ENCODE data around the gene MORN5.
A peak's percentile ranks its signal among the peaks of the same experiment; 100 is the strongest.

MORN5 gene

GRCh38 chr9:122192914-122193525 lies 33.3 kb downstream of the MORN5 start:
- DNase-seq: no peak

DNA sequence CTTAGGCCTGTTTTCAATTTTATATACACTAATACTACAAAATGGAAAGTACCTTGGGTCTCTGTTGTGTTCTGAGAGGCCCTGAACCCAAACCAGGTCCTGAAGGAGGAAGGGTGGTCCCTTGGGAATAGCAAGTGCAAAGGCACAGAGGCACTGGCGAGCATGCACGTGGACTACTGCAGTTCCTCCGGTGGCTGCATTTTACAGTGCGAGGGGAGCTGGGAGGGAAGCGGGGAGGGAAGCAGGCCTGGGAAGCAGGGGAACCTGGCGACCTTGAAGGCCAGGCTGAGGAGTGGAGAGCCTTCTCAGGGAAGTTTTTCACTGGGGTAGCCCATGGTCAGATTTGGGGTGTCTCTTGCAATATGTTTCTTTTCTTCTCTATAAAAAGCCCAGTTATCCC lies 33.9 kb downstream of the MORN5 start:
- no peak for DNase-seq

DNA sequence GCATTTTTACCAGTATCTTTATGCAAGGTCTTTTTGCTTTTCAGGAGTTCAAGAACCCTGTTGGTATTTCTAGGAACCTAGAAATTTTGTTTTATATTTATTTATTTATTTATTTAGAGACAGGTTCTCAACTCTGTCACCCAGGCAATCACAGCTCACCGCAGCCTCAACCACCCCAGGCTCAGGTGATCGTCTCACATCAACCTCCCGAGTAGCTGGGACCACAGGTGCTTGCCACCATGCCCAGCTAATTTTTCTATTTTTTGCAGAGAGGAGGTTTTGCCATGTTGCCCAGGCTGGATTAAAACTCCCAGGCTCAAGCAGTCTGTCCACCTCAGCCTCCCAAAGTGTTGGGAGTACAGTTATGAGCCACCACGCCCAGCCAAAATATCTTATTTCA lies 36.2 kb downstream of the MORN5 start:
- DNase-seq: no peak

DNA sequence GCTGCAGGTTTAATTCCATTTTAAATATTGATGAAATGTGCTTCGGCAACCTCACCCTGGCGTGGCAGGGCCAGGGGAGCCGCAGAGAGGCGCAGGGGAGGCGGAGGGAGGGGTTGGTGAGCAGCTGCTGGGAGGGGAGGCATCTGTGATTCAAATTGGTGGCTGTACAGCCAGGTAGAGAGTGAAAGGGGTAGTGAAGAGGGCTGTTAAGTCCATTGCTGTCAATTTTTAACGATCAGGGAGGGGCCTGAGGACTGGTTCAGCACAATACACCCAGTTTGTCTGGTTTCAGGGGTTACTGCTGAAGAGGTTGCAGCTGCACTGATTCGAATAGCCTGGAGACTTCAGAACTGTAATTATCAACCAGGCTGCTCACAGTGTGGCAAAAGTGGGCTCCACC lies 37.7 kb downstream of the MORN5 start:
- DNase-seq: no peak

DNA sequence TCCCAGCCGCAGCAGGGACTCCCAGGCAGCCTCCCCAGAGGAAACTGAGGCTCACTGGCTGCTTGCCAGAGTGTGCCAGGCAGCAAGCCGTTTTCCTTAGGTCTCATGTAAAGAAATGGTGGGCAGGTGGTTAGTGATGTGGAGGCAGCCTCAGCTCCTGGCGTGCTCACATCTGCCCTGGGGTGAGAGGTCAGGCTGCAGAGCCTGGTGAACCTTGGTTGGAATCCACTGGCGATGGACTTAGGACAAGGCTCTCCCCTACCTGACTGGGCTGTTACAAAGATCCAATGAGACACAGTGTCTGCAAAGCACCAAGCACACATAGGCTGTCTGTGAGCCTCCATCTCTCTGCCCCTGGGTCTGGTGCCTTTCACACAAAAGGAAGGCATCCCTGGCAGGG lies 38.2 kb downstream of the MORN5 start:
- no peak for DNase-seq

DNA sequence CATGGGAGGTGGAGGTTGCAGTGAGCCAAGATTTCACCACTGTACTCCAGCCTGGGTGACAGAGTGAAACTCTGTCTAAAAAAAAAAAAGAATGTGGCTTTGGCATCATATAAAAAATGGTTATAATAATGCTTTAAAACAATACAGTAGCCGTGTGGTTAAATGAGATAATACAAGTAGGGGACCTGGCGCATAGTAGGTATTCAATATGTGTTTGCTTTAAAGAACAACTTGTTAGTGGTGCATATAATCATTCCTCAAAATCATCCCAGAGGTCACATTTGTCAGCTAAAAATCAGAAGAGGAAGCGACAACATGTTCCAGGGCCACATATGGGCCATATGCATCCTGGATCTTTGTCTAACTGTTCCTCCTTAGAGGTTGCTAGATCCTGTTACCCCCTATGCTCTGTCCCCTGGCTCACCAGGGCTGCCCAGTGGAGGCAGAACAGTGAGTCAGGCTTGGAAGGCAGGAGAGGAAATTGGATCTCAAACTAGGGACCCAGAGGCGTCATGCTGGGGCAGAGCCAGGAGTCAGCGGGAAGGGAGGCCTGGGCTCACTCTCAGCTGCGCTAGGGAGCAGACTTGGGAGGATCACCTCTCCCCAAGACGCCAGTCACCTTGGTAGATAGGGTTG lies 41.4 kb downstream of the MORN5 start:
- DNase-seq: no peak

GRCh38 chr9:122201641-122202040 lies 41.9 kb downstream of the MORN5 start:
- DNase-seq: no peak

- DNase-seq: no peak
Measured at GRCh38 chr9:122202111-122202510, 42.4 kb downstream of the MORN5 start.

DNA sequence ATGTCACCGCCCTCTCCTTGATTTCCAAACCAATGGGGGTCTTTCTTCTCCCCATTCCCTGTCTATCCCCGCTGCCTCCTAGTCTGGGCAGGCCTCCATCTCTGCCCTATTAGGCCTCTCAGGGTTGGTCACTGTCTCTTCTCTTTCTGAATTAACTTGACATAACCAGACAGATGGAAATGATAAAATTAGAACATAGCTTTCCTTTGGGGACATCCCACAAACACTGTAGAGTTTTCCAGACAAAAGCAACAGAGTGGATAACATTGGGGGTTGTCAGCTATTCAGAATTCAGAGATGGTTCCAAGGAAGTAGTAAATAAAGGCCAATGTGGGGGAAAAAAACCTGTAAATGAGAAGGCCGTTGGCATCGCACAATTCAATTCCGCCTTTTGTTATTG lies 44.3 kb downstream of the MORN5 start:
- no peak for DNase-seq

- no peak for DNase-seq
Measured at GRCh38 chr9:122204491-122204890, 44.8 kb downstream of the MORN5 start.

DNA sequence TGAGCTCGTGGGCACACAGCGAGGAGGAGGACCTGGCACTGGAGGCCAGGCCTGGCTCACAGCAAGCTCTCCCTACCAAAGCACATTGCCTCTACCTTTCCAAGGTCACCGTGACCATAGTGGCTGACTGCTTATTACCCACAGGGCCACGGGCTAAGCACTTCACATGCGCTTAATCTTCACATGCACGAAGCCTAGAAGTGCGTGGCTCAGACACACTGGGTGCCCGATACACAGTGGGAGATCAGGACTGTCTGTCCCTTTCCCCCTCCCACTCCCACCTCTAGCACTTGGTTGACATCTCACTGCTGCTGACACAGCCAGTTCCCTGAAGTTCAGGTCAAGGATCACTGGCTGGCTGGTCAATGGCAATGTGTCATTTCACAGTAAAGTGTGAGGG lies 45.5 kb downstream of the MORN5 start:
- no peak for DNase-seq

GRCh38 chr9:122206118-122207046 lies 46.7 kb downstream of the MORN5 start:
- no peak for DNase-seq

DNA sequence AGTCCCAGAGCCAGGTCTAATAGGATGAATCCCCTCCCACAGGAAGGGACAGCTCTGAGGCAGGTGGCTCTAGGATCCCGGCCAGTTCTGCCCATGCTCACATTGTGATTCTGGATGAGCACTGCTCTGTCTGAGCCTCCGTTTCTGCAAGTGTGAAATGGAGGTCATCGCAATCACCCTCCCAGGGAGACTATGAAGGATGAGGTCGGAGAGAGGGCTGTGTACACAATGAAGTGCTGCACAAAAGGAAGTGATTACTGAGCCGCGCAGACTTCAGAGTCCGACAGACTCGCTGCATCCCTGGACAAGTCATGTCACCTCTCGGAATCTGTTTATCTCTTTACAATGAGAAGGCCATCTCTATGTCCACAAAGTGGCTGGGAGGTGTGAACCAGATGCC lies 47.4 kb downstream of the MORN5 start:
- DNase-seq: no peak

- no peak for DNase-seq
Measured at GRCh38 chr9:122209451-122209850, 49.7 kb downstream of the MORN5 start.

GRCh38 chr9:122212473-122213004 lies 52.8 kb downstream of the MORN5 start:
- no peak for DNase-seq

GRCh38 chr9:122213102-122213588 lies 53.4 kb downstream of the MORN5 start:
- no peak for DNase-seq

- DNase-seq: peak; percentile 74
Measured at GRCh38 chr9:122213589-122214413, 54.1 kb downstream of the MORN5 start.

DNA sequence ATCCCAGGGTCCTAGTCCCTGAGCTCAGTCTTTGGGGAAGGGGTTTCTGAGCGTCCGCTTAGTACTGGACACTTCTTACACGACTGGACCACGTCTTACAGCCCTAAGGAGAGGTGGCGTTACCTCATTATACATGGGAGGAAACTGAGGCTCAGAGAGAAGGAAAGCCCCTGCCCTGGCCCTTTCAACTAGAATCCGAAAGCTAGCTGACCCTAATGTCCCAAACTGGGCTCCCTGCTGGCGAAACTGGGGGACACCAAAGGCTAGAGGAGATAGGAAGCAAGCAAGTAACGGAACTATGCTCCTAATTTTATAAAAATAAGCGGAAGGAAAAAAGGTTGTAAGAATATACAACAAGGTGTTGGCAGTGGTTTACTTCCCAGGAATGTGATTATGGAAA lies 54.8 kb downstream of the MORN5 start:
- DNase-seq: no peak

GRCh38 chr9:122215663-122216062 lies 56.0 kb downstream of the MORN5 start:
- no peak for DNase-seq

DNA sequence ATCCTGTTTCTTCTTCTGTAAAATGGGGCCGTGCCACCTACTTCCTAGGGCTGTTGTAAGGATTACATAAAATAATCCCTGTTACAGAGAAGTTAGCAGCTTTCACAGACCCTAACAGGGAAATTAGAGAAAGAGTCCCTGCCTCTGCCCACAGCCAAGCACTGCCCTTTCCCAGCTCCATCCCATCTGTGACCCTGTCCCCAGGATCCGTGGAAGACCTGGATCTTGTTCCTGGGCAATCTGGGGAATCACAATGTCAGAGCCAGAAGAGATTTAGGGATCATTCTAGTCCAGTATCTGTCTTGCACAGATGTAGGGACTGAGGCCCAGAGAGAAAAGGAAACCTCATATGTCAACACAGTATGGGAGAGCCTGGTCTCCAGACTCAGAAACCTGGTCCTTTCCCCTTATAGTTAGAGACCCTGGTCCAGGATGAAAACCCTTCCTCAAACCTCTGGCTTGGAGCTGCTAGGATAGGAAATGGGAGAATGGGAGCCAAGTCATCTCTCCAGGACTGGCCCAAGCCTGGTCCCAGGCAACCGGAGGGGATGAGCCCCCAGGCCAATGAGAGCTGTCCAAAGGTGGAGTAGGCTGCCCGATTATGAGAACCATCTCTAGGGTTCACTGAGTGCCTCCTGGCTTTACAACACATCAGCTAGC lies 56.6 kb downstream of the MORN5 start:
- DNase-seq: no peak

DNA sequence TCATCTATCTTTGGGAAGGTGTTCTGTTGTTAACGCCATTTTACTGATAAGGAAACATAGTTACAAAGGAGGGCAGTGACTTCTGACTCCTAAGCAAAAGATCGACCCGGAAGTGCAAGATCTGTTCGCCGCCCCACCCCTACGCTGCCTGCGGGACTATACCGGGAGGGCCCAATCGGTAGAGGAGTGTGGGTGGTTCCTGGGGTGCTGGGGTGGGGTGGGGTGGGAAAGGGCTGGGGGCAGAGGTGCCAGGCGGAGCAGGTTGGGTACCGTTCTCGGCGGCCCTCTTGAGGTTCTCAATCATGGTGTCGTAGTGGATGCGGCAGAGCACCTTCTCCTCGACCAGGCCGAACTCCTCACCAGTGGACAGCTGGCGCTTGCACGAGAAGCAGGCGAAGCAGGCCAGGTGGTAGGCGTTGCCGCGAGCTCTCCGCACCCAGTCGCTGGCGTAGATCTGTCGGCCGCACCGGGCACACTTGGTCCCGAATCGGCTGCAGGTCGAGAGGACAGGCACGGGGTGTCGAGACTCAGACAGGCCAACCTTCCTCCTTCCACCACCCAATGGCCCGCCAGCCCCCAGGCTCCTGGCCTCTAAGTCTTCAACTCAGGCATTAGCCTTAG lies 57.2 kb downstream of the MORN5 start:
- DNase-seq: no peak

DNA sequence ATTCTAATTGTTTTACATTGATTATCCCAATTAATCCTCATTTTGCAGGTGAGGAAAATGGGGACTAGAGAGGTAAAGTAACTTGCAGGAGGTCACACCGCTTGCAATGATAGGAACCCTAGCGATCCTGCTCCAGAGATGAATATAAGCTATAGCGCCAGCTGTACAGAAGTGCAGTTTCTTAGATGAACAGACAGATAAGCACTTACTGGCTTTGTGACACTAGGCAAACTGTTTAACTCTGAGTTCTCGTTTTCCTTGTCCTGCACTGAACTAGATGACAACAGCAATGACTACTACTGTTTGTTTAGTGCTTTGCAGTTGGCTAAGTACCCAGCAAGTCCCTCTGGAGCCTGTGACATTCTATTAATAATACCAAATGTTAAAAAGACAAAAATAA lies 57.9 kb downstream of the MORN5 start:
- DNase-seq: no peak
